GM18858 (cell line): ENCODE results near the gene QDPR.

ENCODE experiments used
- ATAC-seq: cut with Tn5 transposase; IDR thresholded peaks from one replicate; pipeline ENCODE4 v1.9.1; 2021; ENCODE audit not compliant: unreplicated experiment

QDPR gene

DNA sequence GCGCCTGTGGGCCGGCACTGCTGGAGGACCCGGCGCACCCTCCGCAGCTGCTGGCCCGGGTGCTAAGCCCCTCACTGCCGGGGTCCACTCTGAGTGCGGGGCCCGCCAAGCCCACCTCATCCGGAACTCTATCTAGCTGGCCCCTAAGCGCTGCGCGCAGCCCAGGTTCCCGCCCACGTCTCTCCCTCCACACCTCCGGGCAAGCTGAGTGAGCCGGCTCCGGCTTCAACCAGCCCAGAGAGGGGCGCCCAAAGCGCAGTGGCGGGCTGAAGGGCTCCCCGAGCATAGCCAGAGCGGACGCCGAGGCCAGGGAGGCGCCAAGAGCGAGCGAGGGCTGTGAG is 75.2 kb downstream of the QDPR start:
- no peak for ATAC-seq
